Gastrocnemius medialis (tissue), 4 donors: ENCODE measurements around the gene CALU. TPM values are rescaled to one million over a fixed set of nuclear protein-coding genes. Genes with fewer than 3 reads are reported as not detected.

Experiments
- ATAC-seq, 2 donors: fragments of 150-250 bp; one replicate each; pipeline ENCODE4 v1.9.1; 2016
- DNase-seq, 2 donors: peaks; one replicate each; pipeline ENCODE4 v3.0.0-alpha.2; 2019
- H3K27ac ChIP-seq, 4 donors: fragments of 200-600 bp; sonication (generic); 1 replicate in 1 of 4; 2 replicates in 3 of 4; pipeline ENCODE4 v1.5.1; 2016 to 2018; ENCODE audit warnings: mild to moderate bottlenecking in 2 of 4, moderate library complexity in 1 of 4
- H3K27me3 ChIP-seq, 3 donors: fragments of 200-600 bp; sonication (generic) in 2 of 3; 1 replicate in 1 of 3; 2 replicates in 2 of 3; pipeline versions ENCODE4 v1.5.1 to v1.6.0; 2016 to 2019; ENCODE audit warnings: mild to moderate bottlenecking in 1 of 3, moderate library complexity in 1 of 3
- H3K36me3 ChIP-seq, 2 donors: fragments of 200-600 bp; sonication (generic) in 1 of 2; one replicate each; pipeline ENCODE4 v1.5.1; 2017 to 2018
- H3K4me1 ChIP-seq, 2 donors: fragments of 200-600 bp; sonication (generic) in 1 of 2; one replicate each; pipeline ENCODE4 v1.5.1; 2016 to 2017; ENCODE audit warnings: mild to moderate bottlenecking in 2 of 2
- H3K4me3 ChIP-seq, 4 donors: fragments of 200-600 bp; sonication (generic) in 3 of 4; 1 replicate in 1 of 4; 2 replicates in 3 of 4; pipeline ENCODE4 v1.5.1; 2016 to 2019; ENCODE audit warnings: mild to moderate bottlenecking in 2 of 4
- H3K9me3 ChIP-seq, 3 donors: fragments of 200-600 bp; sonication (generic) in 2 of 3; 1 replicate in 1 of 3; 2 replicates in 2 of 3; pipeline ENCODE4 v1.5.1; 2016 to 2019
- CTCF ChIP-seq, 5 experiments: fragments of 450-650 bp in 3 of 5; fragments of 200-600 bp in 2 of 5; sonication (generic) in 2 of 5; IDR thresholded peaks in 4 of 5; conservative IDR thresholded peaks in 1 of 5; 1 replicate in 4 of 5; 2 replicates in 1 of 5; pipeline ENCODE4 v1.5.1; 2016 to 2019; ENCODE audit warnings: antibody characterized with exemption in 5 of 5, mild to moderate bottlenecking in 3 of 5, moderate library complexity in 3 of 5
- POLR2A ChIP-seq, 2 donors: fragments of 450-650 bp; IDR thresholded peaks; one replicate each; pipeline ENCODE4 v1.6.1; 2017; ENCODE audit warnings: antibody characterized with exemption in 2 of 2, mild to moderate bottlenecking in 2 of 2, moderate library complexity in 2 of 2
- in situ Hi-C, 4 donors: fragments of 200-750 bp; cut with MboI; loops; one replicate each; pipeline versions ENCODE4 v1.15.0 to v1.8.0; 2017; ENCODE audit warnings: low sequenced_read_pairs in 4 of 4
- intact Hi-C: fragments of 100-400 bp; cut with DNase I; formaldehyde crosslinking; loops from one replicate; pipeline ENCODE4 v1.15.1; 2023; ENCODE audit warnings: low total_unique reads
- total RNA-seq, 4 donors: library from RNA; depleted of rRNA; stranded (reverse); fragments of >200 nt; gene quantifications; one replicate each; pipeline versions ENCODE4 v1.1.0 to v1.2.3, GENCODE V29; 2016

The CALU gene
- total RNA-seq, 4 donors from 2014 or later = 40.1 to 115 (median 90.6) TPM

- no peak overlapping the region for H3K27ac ChIP-seq
- intact Hi-C loops = no loop called here
- in situ Hi-C loops = no loop called here
- H3K27me3 ChIP-seq = peaks cover 34 to 37% (median 36%) of the 10 kb centered on the region in 3 donors
- no peak overlapping the region for H3K4me3 ChIP-seq
- H3K36me3 ChIP-seq = no peaks in the 10 kb centered on the region
- no peaks in the 10 kb centered on the region for H3K9me3 ChIP-seq
- ATAC-seq (no peak), DNase-seq (no peak)
- peaks cover 5 to 9% of the 10 kb centered on the region in 2 donors for H3K4me1 ChIP-seq
- no peak for TF ChIP-seq POLR2A (IDR thresholded peaks at IDR 0.05)
- no peak for TF ChIP-seq CTCF (IDR thresholded peaks at IDR 0.05 in 4 of 5, conservative IDR thresholded peaks at IDR 0.05 in 1 of 5)
Observed at GRCh38 chr7:128694738-128695137, 44.4 kb upstream of the CALU start.

DNA sequence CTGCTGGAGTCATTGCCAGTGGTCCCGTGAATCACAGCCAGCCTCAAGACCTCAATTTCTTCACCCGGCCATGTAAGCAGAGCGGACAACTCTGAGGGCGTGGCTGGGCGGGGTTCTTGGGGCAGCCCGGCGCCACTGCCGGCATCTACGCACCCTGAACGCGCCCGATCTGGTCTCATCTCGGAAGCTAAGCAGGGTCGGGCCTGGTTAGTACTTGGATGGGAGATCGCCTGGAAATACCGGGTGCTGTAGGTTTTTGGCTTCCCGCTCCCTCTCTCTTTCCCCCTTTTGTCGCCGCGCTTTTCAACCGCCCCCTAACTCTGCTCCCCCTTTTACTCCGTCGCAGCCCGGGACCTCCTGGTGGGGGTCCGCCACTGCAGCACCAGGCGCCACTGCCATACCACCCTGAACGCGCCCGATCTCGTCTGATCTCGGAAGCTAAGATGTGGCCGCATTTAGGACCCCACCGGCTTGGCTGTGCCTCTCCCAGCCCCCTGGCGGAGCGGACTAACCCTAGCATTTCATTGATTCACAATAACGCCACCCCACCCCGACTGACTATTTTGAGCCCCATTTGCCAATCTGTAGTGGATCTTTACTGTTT lies 41.8 kb upstream of the CALU start:
- Histone ChIP-seq H3K27ac (no peak overlapping the region), H3K4me1 (peaks cover 5 to 9% of the 10 kb centered on the region in 2 donors), H3K9me3 (no peaks in the 10 kb centered on the region), H3K4me3 (peak overlapping the region; percentile 31 to 50 (median 41)), H3K36me3 (no peaks in the 10 kb centered on the region), H3K27me3 (peaks cover 37 to 44% (median 38%) of the 10 kb centered on the region in 3 donors)
- peak; percentile 30 to 87 for ATAC-seq
- peak; percentile 14 to 59 for DNase-seq
- TF ChIP-seq CTCF (IDR thresholded peaks at IDR 0.05 in 4 of 5, conservative IDR thresholded peaks at IDR 0.05 in 1 of 5) (no peak), POLR2A (IDR thresholded peaks at IDR 0.05) (no peak)
- in situ Hi-C loops (no loop called here), intact Hi-C loops (no loop called here)

- H3K9me3 ChIP-seq = no peaks in the 10 kb centered on the region
- ATAC-seq (no peak), DNase-seq (no peak)
- in situ Hi-C loops = no loop called here
- H3K36me3 ChIP-seq = no peaks in the 10 kb centered on the region
- no peak overlapping the region for H3K4me3 ChIP-seq
- no peak overlapping the region for H3K27ac ChIP-seq
- H3K4me1 ChIP-seq = peaks cover 5 to 9% of the 10 kb centered on the region in 2 donors
- intact Hi-C loops = no loop called here
- TF ChIP-seq POLR2A (IDR thresholded peaks at IDR 0.05) = no peak
- no peak for TF ChIP-seq CTCF (IDR thresholded peaks at IDR 0.05 in 4 of 5, conservative IDR thresholded peaks at IDR 0.05 in 1 of 5)
- H3K27me3 ChIP-seq = peaks cover 37 to 44% (median 38%) of the 10 kb centered on the region in 3 donors
Observed at GRCh38 chr7:128699196-128699712, 39.9 kb upstream of the CALU start.

GRCh38 chr7:128699895-128700294 lies 39.3 kb upstream of the CALU start:
- DNase-seq (no peak), ATAC-seq (no peak)
- no peak for TF ChIP-seq CTCF (IDR thresholded peaks at IDR 0.05 in 4 of 5, conservative IDR thresholded peaks at IDR 0.05 in 1 of 5)
- TF ChIP-seq POLR2A (IDR thresholded peaks at IDR 0.05) = no peak
- Histone ChIP-seq H3K4me1 (peaks cover 5 to 9% of the 10 kb centered on the region in 2 donors), H3K4me3 (no peak overlapping the region), H3K9me3 (no peaks in the 10 kb centered on the region), H3K36me3 (no peaks in the 10 kb centered on the region), H3K27me3 (peaks cover 37 to 44% (median 38%) of the 10 kb centered on the region in 3 donors), H3K27ac (no peak overlapping the region)
- intact Hi-C loops = no loop called here
- in situ Hi-C loops = no loop called here
